ENCODE measurements around the gene EHHADH.
"Not testable (repeated sequence)": the region's sequence is repeated elsewhere in the genome, so short reads cannot be mapped to it uniquely, and the experiment has no call there.

EHHADH gene

DNA sequence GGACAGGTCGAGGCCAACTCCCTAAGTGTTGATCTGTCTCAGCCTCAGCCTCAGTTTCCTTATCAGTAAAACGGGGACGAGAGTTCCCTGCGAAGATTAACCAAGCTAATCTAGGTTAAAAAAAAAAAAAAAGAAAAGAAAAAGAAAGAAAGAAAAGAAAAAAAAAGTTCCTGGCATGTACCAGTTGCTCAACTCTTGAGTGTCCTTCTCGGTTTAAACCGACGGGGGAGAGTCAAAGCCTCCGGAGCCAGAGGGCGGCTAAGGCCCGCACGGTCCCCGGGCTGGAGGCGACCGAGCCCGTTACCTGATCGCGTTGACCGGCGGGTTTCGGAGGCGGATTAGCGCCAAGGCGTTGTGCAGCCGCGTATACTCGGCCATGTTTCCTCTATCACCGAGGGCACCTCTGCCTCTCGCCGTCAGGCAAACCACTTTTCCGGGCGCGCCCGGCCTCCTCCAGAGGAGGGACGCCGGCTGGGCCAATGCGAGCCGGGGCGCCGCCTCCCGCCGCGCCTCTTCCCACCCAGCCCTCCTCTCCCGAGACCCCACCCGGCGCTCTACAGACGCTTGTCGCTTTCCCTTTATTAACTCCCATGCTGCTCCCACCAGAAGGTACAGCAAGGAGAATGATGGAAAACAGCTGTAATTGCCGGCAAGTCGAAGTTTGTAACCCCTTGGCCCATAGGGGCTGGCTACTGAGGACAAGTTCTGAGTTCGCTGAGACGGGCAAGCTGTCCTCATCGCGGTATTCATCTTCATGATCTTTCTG, at the start of gene EHHADH:
Gene EHHADH, minus strand, starts transcription at position 405 of the 766 bp plus-strand sequence. Its CDS starts 27 bp downstream, at position 378.
- DNase-seq, result peak; percentile 52

GRCh38 chr3:185299918-185300426, 46.1 kb upstream of the EHHADH start:
- DNase-seq, result not testable (repeated sequence)

DNA sequence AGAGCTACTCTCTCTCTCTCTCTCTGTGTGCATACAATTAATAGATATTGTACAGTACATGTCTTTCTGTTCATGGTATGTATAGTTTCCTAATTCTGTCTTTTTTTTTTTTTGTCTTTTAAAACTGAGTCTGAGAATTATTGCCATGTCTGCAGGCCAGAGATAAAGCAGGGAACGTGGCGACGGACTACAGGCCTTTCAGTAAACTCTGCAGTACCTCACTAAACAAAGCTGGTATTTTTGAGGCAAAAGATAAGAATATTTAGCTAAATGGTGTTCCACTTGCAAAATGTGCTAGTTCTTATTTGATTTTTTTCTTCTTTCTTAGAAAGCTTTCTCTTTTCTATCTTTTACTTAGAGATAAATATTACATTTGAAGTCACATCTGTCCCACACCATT, 44.0 kb upstream of the EHHADH start:
- DNase-seq, result no peak

DNA sequence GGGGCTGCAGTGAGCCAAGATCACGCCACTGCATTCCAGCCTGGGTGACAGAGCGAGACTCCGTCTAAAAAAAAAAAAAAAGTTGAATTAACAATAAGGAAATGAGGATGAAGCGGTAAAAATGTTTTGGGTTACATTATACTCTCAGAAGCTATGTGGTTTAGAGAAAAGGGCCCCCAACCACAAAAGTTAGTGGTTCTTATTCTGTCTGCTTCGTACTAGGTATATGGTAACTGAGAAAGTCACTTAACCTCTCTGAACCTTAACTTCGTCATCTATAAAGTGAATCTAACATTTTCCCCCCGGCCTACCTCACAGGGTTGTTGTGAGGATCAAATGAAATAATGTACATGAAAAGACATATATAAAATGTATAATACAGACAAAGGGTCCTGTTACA, 38.4 kb upstream of the EHHADH start:
- no peak for DNase-seq

- DNase-seq, result no peak
Observed at GRCh38 chr3:185290266-185290665, 36.4 kb upstream of the EHHADH start.

- DNase-seq, result no peak
Observed at GRCh38 chr3:185283374-185283935, 29.6 kb upstream of the EHHADH start.

GRCh38 chr3:185282696-185283373, 29.0 kb upstream of the EHHADH start:
- peak; percentile 94 for DNase-seq

DNA sequence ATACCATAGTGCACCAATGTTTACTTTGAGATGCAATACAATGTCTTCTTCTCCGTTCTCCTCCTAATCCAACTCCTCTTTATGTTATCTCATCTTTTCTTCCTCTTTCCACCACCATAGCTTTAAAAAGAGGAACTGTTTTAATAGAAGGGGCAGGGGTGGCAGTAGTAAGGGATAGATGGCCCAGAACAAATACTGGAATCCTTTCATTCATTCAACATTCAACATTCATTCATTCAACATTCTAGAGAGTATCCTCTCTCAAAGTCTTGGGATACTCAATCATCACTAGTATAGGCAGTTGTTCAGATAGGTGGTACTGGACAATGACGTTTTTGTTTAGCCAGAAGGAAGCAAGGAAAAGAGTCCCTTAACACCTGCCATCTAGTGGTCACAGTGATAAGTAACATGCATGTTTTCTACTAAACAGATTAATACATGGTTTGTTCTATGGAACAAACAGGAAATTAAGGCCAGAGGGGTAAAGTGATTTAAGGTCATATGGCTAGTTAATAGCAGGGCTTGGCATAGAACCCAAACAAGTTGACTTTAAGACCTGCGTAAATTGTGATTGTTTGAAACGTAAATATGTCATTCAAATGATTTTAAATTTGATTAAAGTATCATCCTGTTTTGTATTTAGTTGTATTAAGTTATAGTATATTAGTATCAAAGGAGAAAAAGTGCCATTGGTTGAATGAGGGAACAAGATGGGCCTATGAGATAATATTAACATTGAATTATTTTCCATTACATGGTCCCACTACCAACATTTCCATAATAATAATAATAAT, 26.9 kb upstream of the EHHADH start:
- DNase-seq, result no peak

DNA sequence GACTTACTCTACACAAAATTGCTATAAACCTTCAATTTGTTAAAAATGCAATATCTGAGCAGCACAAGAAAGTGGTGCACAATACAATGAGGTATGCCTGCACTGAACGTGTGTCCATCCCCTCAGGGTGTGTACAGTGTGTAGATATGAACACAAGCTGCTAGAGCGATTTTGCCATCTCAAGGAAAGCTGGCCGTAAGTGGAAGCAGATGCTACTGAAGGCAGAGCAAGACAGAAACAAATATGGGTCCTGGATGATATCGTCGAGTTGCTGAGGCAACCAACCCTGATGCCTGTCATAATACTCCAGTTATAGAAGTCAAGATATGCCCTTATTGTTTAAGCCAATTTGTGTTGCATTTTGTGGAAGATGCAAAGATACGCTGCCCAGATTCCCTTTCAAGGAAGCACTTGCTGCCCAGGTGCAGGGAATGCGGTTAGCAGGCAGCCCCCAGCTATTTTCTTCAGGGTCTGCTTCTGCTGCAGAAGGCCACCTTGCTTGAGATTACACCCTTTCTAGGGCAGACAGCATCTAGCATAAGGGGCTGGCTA, 25.8 kb upstream of the EHHADH start:
- no peak for DNase-seq

DNA sequence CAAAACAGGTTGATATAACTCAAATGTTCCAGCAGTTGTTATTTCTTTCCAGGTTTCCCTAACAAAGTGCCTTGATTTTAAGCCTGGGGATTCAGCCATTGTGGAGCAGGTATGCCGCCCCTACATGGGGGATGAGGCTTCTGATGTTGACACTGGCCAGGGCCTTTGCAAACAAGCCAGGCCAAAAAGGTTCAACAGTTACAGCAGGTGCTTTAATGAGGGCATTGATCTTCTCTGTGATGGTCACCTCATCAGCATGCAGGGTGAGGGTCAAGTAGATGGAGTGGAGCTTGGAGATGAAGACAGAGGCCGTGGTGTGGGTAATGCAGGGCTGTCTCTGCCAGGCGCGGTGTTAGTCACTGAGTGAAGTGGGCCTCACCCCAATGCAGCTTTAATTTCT, 22.6 kb upstream of the EHHADH start:
- no peak for DNase-seq

DNA sequence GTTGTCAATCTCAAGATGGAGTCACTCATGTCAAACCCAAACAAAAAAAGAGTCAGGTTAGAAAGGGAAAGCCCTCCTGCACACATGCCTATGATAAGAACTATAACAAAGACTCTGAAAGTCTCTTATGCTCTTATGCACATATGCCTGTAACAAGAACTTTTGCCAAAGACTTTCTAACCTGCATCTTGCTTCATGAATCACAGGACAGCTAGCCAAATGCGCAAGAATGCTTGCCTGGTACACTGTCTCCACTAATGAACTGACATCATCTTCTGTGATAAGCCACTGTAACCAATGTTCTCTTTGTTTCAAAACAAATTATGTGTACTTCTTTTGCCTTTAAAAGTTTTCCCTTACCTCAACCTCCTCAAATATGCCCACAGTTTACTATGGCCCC, 18.2 kb upstream of the EHHADH start:
- no peak for DNase-seq

DNA sequence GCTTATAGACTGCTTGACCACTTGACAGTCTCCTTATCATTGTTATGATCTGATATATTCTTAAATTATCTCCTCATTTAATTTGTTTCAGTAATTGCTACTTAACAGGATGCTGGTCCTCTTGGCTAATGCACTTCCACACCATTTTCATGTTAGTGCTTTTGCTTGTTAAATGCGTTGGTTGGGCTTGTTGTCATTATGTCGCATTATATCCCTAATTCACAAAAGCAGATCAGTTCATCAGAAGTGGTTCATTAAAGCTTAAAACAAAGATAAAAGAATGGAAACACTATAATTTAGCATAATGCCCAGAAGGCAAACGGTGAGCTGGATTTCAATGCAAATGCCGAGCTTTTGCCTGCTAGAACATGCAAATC, 17.1 kb upstream of the EHHADH start:
- DNase-seq, result no peak

DNA sequence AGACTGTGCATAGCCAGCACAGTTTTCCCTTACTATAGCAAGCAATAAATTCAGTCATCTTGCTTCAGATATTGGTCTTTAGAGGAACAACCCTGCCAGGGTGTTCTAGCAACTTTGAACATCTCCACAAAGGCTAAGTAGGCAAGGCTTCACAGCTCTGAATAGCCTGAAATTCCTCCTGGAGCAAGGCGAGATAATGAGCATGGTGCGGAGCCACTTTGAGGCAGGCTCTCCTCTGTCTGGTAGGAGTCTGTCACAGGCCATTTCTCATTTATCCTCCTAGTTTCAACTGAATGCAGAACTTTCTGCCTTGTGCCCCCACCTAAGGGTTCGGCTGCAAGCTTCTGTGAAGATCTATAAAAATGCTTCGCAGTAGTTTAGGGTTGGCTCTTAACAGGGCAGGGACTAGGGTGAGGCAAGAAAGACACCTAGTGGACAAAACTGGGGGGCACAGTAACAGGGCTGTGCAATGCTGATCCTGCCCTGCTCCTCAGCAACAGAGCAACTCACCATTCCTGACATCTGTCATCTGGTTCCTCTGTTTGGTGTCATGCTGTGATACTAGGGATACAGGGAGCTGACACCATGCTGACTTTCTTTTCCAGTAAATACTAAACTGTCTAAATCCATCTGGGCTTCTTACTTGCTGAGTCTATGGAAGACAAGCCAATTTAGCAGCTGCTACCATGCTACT, 16.6 kb upstream of the EHHADH start:
- no peak for DNase-seq

DNA sequence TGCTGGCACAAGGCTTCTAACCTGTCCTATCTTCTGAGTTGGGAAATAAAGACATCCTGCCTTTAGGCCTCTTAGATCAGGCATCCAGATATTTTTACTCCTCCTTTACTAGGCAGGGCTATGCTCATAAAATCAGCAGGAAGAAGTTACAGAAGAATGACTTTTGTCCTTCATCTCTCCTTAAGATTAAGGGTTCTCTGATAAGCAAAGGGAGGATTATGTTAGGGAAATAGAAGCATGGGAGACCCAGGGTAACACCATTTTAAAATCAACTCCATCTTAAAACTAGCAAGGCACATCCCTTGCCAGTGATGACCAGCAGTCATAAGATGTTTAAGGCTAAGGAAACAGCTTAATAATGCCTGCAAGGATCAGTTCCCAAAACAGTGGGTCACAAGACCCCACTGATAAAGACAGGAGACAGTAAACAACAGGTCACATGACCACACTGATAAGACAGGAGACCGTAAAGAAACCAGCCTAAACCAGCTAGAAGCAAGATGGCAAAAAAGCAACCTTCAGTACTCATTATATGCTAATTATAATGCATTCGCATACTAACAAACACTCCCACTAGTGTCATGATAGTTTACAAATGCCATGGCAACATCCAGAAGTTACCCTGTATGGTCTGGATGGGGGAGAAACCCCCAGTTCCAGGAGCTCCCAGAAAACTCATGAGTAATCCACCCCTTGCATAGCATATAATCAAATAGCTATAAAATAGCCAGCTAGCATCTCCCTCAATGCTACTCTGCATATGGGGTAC, 14.5 kb upstream of the EHHADH start:
- DNase-seq, result no peak

DNA sequence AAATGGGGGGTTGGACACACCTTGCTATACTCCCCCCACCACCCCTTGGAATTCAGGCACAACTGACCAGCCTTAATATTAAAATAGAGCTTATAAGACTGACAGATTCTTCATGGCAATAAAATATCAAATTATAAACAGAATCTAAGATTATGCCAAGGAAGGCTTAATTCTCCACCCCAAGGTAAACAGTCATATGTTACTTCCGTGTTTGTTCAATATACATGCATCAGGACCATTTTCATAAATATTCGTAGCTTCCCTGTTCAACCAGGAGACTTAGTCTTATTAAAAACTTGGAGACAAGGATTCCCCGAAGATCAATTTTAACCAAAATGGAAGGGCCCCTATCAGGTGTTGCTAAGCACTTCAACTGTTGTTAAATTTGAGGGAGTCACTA, 13.3 kb upstream of the EHHADH start:
- no peak for DNase-seq

- DNase-seq, result no peak
Observed at GRCh38 chr3:185264849-185265553, 11.2 kb upstream of the EHHADH start.

GRCh38 chr3:185263423-185263822, 9.6 kb upstream of the EHHADH start:
- no peak for DNase-seq

GRCh38 chr3:185257334-185257733, 3.5 kb upstream of the EHHADH start:
- DNase-seq, result no peak

- DNase-seq, result no peak
Observed at GRCh38 chr3:185254799-185255198, 950 bp upstream of the EHHADH start.

GRCh38 chr3:185253133-185253532, 716 bp downstream of the EHHADH start:
- not testable (repeated sequence) for DNase-seq

DNA sequence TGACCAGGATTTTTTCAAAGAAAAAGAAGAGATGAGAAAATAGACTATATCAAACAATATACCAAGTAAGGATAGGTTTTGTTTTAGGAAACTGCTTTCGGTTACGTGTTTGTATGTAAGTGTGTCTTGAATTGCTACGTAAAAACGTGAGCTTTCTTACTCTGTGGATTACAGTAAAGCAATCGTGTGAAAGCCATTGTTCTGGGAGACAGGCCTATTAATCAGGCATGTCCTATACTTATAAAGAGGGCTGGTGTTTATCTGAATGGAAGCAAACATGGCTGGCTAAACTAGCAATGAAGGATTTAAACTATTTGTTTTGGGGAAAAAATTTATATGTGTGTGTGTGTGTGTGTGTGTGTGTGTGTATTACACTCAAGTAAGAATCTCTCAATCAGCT, 2.6 kb downstream of the EHHADH start:
- DNase-seq, result no peak
